CD4-positive, alpha-beta T cell treated with Interleukin-15 for 1 hour (primary cell): ENCODE measurements around the gene RANBP1.

Source experiments
- DNase-seq: peaks from one replicate; pipeline ENCODE4 v3.0.0-alpha.2; 2020

RANBP1 gene

DNA sequence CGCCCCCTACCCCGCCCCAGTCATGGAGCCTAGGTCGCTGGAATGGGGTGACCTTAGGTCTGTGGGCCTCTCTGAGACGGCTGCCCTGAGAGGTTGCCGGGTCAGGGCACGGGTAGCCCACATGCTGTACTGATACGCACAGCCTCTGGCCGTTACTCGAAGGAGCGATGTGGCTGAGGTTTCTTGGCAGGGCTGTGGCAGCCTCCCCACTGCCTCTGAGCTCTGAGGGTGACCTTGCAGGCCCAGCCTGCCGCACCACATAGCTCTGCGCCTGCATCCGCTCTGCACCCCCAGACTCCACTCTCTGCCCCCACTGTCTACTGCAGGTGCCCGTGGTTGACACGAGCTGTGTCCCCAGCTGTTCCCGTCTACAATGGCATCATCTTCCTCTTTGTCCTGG, 23.0 kb downstream of the RANBP1 start:
- DNase-seq, result no peak

DNA sequence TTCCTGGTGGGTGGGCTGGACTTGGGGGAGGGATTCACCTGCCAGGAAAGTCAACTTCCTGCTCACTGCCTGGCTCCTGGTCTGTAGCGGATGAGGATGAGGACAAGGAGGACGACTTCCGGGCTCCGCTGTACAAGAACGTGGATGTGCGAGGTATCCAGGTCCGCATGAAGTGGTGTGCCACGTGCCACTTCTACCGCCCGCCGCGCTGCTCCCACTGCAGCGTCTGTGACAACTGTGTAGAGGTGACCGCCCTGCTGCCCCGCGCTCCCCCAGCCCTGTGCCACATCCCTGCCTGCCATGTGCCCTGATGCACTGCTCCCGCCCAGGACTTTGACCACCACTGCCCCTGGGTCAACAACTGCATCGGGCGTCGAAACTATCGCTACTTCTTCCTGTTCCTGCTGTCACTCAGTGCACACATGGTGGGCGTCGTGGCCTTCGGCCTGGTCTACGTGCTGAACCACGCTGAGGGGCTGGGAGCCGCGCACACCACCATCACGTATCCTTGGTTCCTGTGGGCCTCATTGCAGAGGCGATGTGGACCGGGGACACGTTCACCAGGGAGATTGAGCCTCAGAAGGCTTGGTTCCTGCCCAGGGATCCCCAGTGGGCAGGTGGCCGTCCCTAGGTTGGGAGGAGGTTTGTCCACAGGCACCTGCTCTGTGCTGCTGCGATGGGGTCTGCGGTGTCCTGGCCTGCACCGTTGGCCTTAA, 23.6 kb downstream of the RANBP1 start:
- DNase-seq, result no peak

DNA sequence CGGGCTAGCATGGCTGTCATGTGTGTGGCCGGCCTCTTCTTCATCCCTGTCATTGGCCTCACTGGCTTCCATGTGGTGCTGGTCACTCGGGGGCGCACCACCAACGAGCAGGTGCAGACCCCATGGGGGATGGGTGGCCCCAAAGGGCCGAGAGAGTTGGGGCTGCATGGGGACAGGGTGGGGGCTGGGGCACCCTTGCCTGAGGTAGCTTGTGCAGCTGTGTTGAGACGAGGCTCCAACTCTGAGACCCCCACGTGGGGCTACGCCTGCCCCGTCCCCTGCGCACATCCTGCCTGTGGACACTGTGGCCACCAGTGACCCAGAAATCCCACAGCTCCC, 24.2 kb downstream of the RANBP1 start:
- no peak for DNase-seq

DNA sequence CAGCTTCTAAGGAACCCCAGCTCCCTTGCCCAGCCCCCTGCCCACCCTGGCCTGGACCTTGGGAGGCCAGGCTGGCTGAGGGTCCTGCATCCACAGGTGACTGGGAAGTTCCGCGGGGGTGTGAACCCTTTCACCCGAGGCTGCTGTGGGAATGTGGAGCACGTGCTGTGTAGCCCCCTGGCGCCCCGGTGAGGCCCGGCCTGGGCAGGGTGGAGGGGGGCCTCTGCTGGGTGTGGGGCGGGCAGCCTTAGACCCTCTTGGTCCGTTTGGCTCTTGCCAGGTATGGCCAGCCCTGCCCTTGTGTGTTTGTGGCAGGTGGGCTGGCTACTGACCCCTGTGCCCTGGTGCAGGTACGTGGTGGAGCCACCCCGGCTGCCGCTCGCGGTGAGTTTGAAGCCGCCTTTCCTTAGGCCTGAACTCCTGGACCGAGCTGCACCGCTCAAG, 24.6 kb downstream of the RANBP1 start:
- DNase-seq, result no peak

DNA sequence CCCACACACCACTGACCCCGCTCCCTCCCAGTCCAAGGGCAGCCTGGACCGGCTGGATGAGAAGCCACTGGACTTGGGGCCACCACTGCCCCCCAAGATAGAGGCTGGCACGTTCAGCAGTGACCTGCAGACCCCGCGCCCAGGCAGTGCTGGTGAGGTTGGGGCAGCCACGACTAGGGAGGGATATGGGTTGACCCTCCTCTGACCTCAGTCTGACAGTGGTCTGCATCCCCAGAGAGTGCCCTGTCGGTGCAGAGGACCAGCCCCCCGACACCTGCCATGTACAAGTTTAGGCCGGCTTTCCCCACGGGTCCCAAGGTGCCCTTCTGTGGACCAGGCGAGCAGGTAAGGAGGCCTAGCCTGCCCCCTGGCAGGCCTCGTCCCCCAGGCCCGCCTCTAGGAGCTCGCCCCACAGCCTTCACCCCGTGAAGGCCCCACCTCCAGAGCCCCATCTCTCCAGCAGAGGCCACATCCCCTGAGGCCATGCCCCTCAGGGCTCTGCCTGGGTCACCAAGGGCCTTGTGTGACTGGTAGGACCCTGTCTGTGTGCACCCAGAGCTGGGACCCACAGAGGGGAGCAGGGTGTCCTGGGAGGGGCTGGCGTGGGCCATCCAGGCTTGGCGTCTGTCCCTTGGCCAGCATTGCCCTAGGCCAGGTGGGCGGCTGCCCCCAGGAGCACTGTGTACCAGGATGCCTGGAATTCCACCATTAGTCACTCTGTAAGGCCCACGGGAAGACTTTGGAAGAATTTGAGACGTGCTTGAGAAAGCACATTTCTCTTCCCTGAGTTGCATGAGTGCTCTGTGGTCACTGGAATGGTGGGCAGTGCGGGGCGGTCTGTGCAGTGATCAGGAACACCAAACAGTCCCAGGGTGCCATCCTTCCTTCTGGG, 25.5 kb downstream of the RANBP1 start:
- no peak for DNase-seq

DNA sequence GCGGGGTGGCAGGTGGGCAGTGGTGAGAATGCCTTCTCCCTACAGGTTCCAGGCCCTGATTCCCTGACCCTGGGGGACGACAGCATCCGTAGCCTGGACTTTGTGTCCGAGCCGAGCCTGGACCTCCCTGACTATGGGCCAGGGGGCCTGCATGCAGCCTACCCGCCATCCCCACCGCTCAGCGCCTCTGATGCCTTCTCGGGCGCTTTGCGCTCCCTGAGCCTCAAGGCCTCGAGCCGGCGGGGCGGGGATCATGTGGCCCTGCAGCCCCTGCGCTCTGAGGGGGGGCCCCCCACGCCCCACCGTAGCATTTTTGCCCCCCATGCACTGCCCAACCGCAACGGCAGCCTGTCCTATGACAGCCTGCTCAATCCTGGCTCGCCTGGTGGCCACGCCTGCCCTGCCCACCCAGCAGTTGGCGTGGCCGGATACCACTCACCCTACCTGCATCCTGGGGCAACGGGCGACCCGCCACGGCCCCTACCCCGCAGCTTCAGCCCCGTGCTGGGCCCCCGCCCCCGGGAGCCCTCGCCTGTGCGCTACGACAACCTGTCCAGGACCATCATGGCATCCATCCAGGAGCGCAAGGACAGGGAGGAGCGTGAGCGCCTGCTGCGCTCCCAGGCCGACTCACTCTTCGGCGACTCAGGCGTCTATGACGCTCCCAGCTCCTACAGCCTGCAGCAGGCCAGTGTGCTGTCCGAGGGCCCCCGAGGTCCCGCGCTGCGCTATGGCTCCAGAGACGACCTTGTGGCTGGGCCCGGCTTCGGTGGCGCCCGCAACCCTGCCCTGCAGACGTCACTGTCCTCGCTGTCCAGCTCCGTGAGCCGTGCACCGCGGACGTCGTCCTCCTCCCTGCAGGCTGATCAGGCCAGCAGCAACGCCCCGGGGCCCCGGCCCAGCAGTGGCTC, 27.1 kb downstream of the RANBP1 start:
- no peak for DNase-seq

DNA sequence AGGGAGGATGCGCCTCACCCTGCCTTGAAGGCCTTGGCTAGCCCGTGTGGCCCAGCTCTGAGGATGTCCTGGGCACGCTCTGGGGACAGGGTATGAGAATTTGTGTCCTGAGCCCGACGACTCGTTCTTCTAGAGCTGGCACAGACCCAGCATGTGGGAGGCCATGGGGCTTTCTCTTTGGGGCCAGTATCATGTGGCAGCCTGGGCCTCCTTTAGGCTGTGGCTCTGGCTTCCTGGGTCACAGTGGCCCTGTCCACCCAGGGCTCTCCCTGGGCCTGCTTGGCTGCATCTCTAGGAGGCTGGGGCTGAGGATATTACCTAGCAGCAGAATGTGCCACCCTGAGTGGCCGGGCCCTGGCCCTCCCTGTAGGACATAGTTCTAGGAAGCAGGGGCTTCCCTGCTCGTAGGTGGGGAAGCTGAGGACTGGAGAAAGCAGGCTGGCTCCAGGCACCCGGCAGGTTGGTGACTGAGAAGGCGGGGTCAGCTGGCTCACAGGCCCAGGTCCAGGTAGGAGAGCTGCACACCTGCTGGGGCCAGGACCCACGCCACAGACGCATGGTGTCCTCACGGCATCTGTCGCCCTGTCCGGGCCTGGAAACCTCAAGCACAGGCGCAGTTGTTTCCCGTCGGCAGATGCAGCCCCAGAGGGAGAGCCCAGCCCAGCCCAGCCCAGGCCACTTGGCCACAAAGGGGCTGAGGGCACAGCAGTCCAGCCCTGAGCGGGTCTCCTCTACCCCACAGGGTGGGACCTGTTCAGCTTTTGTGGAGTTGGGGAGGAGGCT, 28.2 kb downstream of the RANBP1 start:
- DNase-seq, result no peak

DNA sequence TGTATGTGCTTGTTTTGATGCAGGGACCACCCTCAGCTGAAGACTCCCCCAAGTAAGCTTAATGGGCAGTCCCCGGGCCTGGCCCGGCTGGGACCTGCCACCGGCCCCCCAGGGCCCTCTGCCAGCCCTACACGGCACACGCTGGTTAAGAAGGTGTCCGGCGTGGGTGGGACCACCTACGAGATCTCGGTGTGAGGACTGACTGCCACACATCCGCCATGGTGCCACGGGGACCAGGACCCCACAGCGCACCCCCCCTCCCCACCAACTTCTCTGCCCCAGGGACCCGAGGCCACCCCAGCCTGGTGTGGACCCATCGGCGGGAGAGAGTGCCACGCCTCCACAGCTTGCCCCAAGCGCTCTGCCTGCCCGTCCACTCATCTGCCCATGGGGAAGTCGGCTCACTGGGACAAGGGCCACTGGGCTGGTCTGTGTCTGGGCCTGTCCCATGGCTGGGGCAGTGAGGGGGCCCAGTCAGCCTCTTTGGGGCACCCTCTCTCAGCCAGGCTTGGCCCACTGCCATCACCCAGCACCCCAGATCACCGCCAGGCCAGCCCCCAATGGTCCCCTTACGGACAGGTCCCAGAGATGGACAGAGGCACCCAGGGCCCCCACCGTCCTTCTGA, 29.4 kb downstream of the RANBP1 start:
- no peak for DNase-seq

DNA sequence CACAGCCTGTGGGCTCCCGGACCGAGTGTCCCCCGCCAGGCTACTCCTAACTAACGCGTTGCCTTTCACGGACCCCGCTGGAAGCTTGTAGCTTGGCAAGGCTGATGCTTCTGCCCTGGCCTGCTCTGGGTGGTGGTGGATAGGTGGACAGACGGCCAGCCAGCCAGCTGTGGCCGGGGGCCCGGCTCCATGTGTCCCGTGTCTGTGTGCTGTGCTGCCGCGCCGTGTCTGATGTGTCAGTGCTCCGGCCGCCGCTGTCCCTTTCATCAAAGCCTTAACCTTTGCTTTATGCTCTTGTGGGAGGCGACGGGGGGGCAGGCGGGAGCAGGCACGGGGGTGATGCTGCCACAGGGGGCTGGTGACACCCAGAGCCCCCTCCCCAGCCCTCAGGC, 29.9 kb downstream of the RANBP1 start:
- no peak for DNase-seq

DNA sequence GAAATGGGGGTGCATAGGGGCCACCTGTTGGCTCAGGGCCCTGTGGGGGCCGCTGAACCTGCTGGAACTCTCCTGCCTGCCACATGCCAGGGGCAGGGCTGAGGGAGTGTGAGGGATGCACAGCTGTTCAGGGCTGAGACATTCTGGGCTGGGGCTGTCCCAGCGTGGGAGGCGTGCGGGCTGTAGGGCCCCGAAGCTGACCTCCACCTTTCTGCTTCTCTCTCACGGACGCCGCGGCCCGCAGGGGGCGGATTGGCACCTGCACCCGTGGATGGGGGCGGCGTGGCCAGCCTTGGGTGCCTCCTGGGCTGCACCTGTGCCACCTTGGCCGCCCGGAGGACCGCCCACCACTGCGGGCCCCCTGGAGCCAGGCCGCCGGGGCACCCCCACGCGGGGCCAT, 30.9 kb downstream of the RANBP1 start:
- no peak for DNase-seq

DNA sequence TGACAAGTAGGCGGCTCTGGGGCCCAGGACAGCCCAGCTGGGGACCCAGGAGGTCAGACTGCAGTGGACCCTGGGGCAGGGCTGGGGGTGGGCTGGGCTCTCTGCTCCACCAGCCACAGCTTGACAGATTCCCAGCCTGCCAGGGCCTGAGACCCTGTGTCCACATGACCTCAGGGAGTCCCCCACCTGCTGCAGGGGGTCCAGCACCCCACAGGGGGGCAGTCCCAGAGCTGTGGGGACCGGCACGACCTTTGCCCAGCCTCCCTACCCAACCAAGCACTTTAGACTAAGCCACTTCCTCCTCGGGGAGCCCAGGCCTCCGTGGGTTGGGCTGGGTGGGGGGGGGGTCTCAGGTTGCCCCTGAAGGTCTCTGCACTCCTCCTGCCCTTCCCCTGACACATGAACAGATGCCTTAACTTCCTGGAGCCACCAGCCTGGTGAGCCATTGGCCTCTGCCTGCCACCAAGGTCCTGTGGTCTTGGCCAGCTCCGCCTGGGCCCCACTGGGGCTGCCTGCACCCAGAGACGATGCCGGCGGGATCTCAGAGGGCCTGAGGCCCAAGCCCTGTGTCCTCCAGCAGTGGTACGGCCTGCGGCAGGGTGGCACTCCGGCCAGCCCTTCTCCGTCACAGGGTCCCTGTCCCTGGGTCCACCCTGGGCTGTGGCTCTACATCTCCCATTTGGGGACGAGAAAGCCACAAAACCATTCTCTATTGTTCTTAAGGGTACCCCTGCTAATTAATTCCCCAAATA, 31.5 kb downstream of the RANBP1 start:
- no peak for DNase-seq

DNA sequence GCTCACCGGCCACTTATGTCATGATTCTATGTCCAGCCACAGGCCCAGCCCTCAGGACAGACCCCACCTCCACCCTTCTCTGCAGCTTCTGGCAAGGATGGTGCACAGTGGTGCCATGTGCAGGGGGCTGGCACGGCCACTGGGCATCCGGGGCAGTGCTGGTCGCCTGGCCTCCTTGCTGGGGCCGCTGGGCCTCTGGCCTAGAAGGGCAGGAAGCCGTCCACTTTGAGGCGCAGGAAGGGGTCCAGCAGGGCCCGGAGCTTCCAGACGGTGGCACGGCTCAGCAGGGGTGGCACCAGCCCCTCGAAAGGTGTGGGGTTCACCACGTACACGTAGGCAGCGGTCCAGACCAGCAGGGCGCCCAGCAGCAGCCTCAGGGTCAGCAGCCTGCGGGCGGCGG, 32.5 kb downstream of the RANBP1 start:
- DNase-seq, result no peak

DNA sequence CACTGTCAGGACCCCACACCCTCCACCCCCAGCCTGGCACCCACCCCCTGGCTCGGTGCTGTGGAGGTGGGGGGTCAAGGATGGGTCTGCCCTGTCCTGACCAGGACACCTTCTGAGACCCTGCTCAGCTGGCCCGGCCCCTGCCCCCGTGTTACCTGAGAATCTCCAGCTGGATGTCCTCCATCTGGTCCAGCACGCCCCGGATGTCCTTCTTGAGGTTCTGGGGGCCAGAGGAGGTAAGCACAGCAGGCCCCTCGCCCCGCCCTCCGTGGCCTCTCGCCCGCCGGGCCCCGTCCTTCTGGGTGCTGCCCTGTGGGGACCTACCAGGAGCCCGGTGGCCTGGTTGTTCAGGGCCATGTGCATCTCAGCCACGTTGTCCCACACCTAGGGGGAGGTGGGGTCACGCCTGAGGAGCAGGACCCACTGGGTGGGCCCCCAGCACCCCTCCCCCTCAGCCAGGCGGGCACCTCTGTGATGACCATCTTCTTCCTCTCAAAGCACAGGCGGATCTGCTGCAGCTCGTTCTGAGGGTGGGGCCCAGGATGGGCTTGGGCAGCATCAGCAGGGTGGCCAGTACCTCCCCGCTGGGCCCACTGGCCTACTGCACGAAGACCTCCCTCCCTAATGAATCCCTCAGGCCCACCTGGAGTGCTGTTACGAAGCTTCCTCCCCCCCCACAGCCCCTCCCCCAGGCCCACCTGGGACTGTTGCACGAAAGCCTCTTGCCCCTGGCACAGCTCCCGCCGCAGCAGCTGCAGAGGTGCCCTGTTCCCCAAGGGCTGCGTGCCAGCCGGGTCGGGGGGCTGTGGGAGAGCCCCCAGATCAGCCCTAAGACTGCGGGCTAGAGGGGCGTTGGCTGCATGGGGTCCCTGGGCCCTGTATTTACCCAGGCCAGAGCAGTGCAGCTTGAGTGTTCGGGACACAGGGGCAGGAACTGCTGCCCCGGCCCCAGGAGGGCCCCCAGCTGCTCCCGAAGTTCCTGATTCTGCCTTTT, 33.6 kb downstream of the RANBP1 start:
- no peak for DNase-seq

DNA sequence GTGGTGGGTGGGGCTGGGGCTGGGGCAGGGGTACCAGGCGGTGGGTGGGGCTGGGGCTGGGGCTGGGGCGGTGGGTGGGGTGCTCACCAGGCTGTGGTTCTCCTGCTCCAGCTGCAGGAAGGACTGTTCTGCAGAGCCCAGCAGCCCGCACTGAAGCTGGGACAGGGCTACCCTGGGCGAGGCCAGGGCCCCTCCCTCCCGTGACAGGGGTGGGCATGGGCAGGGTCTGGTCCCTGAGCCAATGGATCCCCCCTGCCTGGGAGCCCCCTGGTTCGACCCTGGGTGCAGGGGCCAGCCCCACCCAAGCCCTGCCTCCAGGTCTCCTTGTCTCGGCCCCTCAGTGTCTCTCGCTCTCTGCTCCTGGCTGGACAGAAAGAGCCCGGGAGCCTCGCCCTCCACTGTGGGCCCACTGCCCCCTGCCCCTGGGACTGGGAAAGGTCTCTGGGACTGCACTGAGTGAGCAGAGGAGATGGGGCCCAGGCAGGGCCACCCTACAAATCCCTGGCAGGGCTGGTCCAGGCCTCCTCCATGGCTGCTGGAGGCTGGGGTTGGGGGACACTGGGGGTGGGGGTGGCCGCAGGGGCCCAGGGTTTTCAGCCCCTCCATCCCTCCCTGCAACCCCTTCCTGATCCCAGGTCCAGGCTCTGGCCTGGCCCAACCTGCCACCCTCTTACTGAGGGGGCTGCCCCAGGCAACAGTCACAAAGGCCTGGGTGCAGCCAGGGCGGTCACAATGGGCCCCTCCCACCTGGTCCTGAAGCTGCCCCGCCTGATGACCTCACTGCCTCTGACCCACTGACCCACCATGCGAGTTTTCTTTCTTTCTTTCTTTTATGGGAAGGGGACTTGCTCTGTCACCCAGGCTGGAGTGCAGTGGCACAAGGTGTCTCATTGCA, 34.7 kb downstream of the RANBP1 start, which contains the start of gene CCDC188:
CCDC188 (minus strand) TSS at position 675 of the 895 bp plus-strand sequence; CDS start at position 606, 69 bp downstream.
- no peak for DNase-seq

DNA sequence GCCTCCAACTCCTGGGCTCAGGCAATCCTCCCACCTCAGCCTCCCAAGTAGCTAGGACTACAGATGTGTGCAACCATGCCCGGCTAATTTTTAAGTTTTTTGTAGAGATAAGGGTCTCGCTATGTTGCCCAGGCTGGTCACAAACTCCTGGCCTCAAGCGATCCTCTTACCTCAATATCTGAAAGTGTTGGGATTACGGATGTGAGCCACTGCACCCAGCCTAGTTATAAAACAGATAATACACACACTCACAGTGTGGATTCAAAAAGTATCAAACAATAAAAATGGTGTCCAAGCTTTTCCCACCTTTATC, 35.3 kb downstream of the RANBP1 start:
- no peak for DNase-seq

DNA sequence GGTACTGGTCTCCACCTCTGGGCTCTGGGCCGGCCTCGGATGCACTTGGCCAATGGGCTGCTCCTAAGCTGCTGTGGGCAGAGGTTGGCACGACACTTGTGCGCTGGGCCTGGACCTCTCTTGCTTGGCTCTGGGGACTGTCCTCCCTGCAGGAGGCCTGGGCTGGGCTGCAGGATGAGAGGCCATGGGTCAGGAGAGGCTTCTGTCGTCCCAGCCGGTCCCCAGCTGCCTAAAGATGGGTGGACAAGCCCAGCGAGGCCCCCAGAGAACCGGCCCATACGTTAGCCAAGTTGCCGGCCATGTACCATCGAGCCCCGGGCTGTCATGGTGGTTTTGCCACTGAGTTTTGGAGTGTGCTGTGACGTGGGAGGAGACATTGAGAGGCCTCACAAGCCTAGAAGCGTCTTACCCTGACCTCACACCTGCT, 36.6 kb downstream of the RANBP1 start:
- no peak for DNase-seq

DNA sequence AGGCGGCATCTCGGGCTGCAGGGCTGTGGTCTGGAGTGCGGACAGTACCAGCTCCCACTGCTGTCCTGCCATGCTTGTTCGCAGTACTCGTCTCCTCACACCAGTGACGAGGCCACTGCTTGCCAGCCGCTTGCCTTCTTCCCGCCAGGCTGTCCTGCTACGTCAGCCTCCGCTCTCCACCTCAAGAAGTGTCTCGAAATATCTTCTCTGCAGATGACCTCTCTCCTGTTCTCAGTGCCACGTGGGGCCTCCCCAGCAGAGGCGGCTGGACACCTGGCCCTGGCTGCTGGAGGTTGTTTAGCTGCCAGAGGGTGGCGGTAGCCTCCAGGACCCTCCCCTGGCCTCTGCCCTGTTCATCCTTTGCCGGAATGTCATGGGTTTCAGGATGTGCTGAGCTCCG, 38.0 kb downstream of the RANBP1 start:
- DNase-seq, result no peak

DNA sequence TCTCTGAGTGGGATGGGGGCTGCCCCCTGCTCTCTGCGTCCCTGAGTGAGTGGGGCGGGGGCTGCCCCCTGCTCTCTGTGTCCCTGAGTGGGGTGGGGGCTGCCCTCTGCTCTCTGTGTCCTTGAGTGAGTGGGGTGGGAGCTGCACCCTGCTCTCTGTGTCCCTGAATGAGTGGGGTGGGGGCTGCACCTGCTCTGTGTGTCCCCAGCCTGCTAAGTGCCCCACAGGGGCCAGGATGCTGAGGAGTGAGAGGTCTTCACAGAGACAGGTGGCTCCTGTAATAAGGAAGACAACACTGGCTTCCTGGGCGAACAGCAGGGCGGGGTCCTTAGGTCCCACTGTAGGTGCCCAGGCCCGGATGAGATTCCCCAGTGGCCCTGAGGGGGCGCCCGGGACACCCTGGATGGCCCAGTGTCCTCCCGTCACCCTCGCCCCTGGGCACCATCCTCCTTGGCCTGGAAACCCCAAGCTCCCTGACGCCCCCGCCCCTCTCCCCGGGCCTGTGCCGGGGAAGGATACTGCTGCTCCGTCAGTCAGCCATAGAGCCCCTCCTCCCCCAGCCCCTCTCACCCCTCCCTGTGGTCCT, 38.8 kb downstream of the RANBP1 start:
- DNase-seq, result no peak
